Thyroid gland (tissue), 4 donors: ENCODE data around the gene CFAP97D1. TPM values are rescaled to one million over a fixed set of nuclear protein-coding genes. Genes with fewer than 3 reads are reported as not detected.

Experiments used
- DNase-seq, 2 donors: peaks; one replicate each; pipeline ENCODE4 v3.0.0-alpha.2; 2019
- H3K27ac ChIP-seq, 3 donors: fragments of 200-600 bp; sonication (generic); 1 replicate in 2 of 3; 2 replicates in 1 of 3; pipeline ENCODE4 v1.5.1; 2016 to 2019; ENCODE audit warnings: mild to moderate bottlenecking in 1 of 3, moderate library complexity in 1 of 3
- H3K27me3 ChIP-seq: fragments of 200-600 bp; sonication (generic); one replicate; pipeline ENCODE4 v1.5.1; 2019
- H3K36me3 ChIP-seq, 2 donors: fragments of 200-600 bp; sonication (generic); one replicate each; pipeline ENCODE4 v1.5.1; 2016 to 2019
- H3K4me1 ChIP-seq, 2 donors: fragments of 200-600 bp; sonication (generic); one replicate each; pipeline ENCODE4 v1.5.1; 2017 to 2019
- H3K4me3 ChIP-seq, 3 donors: fragments of 200-600 bp; sonication (generic); replicated peaks in 1 of 3; 1 replicate in 2 of 3; 2 replicates in 1 of 3; pipeline ENCODE4 v1.5.1; 2016; ENCODE audit warnings: mild to moderate bottlenecking in 1 of 3
- H3K9me3 ChIP-seq: fragments of 200-600 bp; sonication (generic); one replicate; pipeline ENCODE4 v1.5.1; 2017
- POLR2A ChIP-seq, 2 donors: fragments of 450-650 bp; IDR thresholded peaks; one replicate each; pipeline ENCODE4 v1.6.1; 2017; ENCODE audit warnings: antibody characterized with exemption in 2 of 2, mild to moderate bottlenecking in 2 of 2, moderate library complexity in 1 of 2
- WGBS, 2 donors: methylation state at CpG; one replicate each; pipeline ENCODE4 v1.1.5; 2017; 5-methylcytosine and 5-hydroxymethylcytosine counted together
- intact Hi-C: fragments of 100-400 bp; cut with DNase I; formaldehyde crosslinking; loops from one replicate; pipeline ENCODE4 v1.15.1; 2023
- total RNA-seq, 4 donors: library from RNA; depleted of rRNA; stranded (reverse); fragments of >200 nt; gene quantifications; one replicate each; pipeline ENCODE4 v1.2.3, GENCODE V29; 2016
- TF ChIP-seq, protein P1 (sequence below), 6 experiments: fragments of 200-600 bp in 3 of 6; fragments of 450-650 bp in 3 of 6; sonication (generic) in 3 of 6; IDR thresholded peaks; one replicate each; pipeline ENCODE4 v1.5.1; 2016 to 2019; ENCODE audit warnings: antibody characterized with exemption in 6 of 6, mild to moderate bottlenecking in 2 of 6, inconsistent platforms in 1 of 6, moderate library complexity in 1 of 6

Gene CFAP97D1
- total RNA-seq, 4 donors from 2014 or later, result 0.13 TPM; not detected in 3

DNA sequence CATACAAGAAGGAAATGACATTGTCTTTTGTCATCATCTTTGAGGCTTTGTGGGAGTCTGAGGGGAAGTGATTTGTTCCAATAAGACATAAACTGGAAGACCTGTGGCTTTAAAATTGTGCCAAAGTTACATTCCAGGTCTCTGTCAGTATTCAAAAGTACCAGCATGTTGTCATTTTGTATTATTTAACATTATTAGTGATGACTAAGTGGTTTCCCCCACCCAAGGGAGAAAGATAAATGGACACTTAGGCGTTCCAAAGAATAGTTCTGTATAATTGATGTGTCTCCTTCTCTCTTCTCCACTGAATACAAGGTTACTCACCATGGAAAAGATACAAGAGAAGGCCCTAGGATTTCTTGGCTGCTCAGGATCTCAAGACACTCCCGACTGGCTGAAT, 3.8 kb downstream of the CFAP97D1 start:
- no peaks in the 10 kb centered on the region for H3K27me3 ChIP-seq
- no peaks in the 10 kb centered on the region for H3K9me3 ChIP-seq
- TF ChIP-seq, protein P1, sequence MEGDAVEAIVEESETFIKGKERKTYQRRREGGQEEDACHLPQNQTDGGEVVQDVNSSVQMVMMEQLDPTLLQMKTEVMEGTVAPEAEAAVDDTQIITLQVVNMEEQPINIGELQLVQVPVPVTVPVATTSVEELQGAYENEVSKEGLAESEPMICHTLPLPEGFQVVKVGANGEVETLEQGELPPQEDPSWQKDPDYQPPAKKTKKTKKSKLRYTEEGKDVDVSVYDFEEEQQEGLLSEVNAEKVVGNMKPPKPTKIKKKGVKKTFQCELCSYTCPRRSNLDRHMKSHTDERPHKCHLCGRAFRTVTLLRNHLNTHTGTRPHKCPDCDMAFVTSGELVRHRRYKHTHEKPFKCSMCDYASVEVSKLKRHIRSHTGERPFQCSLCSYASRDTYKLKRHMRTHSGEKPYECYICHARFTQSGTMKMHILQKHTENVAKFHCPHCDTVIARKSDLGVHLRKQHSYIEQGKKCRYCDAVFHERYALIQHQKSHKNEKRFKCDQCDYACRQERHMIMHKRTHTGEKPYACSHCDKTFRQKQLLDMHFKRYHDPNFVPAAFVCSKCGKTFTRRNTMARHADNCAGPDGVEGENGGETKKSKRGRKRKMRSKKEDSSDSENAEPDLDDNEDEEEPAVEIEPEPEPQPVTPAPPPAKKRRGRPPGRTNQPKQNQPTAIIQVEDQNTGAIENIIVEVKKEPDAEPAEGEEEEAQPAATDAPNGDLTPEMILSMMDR (IDR thresholded peaks at IDR 0.05), result no peak
- no peak for TF ChIP-seq POLR2A (IDR thresholded peaks at IDR 0.05)
- no peak overlapping the region for H3K27ac ChIP-seq
- H3K4me1 ChIP-seq, result peaks cover 0 to 11% of the 10 kb centered on the region in 2 donors
- 74 to 83% methylated on average over 2 of the region's 2 CpGs for WGBS, 2 donors
- H3K4me3 ChIP-seq, result no peak overlapping the region
- H3K36me3 ChIP-seq, result no peaks in the 10 kb centered on the region
- no peak for DNase-seq
- intact Hi-C loops, result loop anchor here (5.0 kb wide), 1 partner anchor 48 kb away; the partner anchor contains the start of gene MPP3

DNA sequence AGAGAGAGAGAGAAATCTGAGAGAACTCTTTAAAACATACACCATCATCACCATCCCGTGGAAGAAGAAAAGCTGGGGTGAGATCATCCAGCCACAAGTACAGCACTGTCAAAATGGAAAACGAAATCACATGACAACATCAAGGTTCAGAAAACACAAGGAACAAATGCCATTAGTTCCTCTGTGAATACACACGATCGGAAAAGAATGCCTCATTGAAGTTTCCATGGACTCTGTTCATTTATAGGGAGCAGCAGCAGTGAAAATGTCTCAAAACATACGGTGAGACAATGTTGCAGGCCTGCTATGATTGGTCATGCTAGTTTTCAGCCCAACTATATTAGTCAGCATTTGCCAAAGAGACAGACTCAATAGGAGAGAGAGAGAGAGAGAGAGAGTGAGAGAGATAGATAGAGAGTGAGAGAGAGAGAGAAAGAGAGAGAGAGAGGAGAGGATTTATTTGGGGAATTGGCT, 4.4 kb downstream of the CFAP97D1 start:
- TF ChIP-seq, protein P1 (IDR thresholded peaks at IDR 0.05), result no peak
- TF ChIP-seq POLR2A (IDR thresholded peaks at IDR 0.05), result no peak
- Histone ChIP-seq H3K9me3 (no peaks in the 10 kb centered on the region), H3K4me1 (peaks cover 0 to 6% of the 10 kb centered on the region in 2 donors), H3K4me3 (no peak overlapping the region), H3K36me3 (no peaks in the 10 kb centered on the region), H3K27ac (no peak overlapping the region), H3K27me3 (no peaks in the 10 kb centered on the region)
- 67 to 68% methylated on average over 5 of the region's 5 CpGs for WGBS, 2 donors
- intact Hi-C loops, result loop anchor here (5.0 kb wide), 1 partner anchor 48 kb away; the partner anchor contains the start of gene MPP3
- no peak for DNase-seq

DNA sequence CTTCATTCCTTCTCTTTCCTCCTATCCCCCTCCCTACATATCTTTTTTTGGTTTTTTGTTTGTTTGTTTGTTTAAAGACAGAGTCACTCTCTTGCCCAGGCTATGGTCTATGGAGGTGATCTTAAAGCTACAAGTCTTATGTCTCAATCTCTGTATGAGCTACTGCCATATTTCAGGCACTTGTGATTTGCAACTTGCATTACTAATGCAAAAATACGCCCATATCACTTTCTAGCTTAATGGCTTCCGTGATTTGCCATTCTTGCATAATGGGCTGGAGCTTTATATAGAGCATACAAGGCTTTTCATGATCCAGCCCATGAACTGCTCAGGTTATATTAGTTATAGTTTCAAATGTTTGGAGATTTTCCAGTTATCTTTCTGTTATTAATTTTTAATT, 7.5 kb downstream of the CFAP97D1 start:
- TF ChIP-seq, protein P1 (IDR thresholded peaks at IDR 0.05), result no peak
- no peak for TF ChIP-seq POLR2A (IDR thresholded peaks at IDR 0.05)
- 83 to 90% methylated on average over 2 of the region's 2 CpGs for WGBS, 2 donors
- intact Hi-C loops, result no loop called here
- no peak for DNase-seq
- H3K4me3 ChIP-seq, result no peak overlapping the region
- H3K9me3 ChIP-seq, result no peaks in the 10 kb centered on the region
- H3K27ac ChIP-seq, result no peak overlapping the region
- H3K4me1 ChIP-seq, result peaks cover 0 to 6% of the 10 kb centered on the region in 2 donors
- no peaks in the 10 kb centered on the region for H3K27me3 ChIP-seq
- no peaks in the 10 kb centered on the region for H3K36me3 ChIP-seq

DNA sequence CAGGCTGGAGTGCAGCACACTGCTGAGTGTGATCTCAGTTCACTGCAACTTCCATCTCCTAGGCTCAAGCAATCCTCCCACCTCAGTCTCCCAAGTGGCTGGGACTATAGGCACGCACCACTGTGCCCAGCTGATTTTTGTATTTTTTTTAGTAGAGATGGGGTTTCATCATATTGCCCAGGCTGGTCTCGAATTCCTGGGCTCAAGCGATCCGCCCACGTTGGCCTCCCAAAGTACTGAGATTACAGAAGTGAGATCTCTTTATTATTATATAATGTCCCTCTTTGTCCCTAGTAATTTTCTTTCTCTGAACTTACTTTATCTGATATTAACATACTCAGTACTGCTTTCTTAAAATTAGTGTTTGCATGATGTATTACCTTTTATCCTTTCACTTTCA, 8.3 kb downstream of the CFAP97D1 start:
- intact Hi-C loops, result no loop called here
- H3K9me3 ChIP-seq, result no peaks in the 10 kb centered on the region
- no peaks in the 10 kb centered on the region for H3K27me3 ChIP-seq
- no peak overlapping the region for H3K4me3 ChIP-seq
- no peaks in the 10 kb centered on the region for H3K36me3 ChIP-seq
- peaks cover 0 to 6% of the 10 kb centered on the region in 2 donors for H3K4me1 ChIP-seq
- 86 to 90% methylated on average over 5 of the region's 5 CpGs for WGBS, 2 donors
- TF ChIP-seq POLR2A (IDR thresholded peaks at IDR 0.05), result no peak
- TF ChIP-seq, protein P1 (IDR thresholded peaks at IDR 0.05), result no peak
- no peak for DNase-seq
- no peak overlapping the region for H3K27ac ChIP-seq

DNA sequence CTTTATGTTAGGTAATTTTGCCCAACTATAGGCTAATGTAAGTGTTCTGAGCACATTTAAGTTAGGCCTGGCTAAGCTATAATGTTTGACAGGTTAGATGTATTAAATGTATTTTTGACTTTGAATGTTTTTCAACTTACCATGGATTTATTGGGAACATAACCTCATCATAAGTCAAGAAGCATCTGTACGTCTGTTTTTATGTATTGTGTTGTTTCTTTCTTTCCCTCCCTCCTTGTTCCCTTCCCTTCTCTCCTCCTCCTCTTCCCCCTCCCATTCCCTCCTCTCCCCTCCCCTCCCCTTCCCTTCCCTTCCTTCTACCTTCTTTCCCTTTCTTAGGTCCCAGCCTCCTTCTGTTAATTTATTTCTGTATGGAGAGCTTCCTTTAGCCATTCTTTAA, 9.2 kb downstream of the CFAP97D1 start:
- TF ChIP-seq POLR2A (IDR thresholded peaks at IDR 0.05), result no peak
- TF ChIP-seq, protein P1 (IDR thresholded peaks at IDR 0.05), result no peak
- Histone ChIP-seq H3K36me3 (no peaks in the 10 kb centered on the region), H3K9me3 (no peaks in the 10 kb centered on the region), H3K4me1 (peaks cover 0 to 6% of the 10 kb centered on the region in 2 donors), H3K4me3 (no peak overlapping the region), H3K27ac (no peak overlapping the region), H3K27me3 (no peaks in the 10 kb centered on the region)
- 90 to 98% methylated on average over 1 of the region's 1 CpG for WGBS, 2 donors
- intact Hi-C loops, result no loop called here
- DNase-seq, result no peak
